Mesenteric fat pad (tissue), 1 donor: ENCODE data around the gene DNAJC1. TPM values are rescaled to one million over a fixed set of nuclear protein-coding genes. Genes with fewer than 3 reads are reported as not detected.

Source experiments
- total RNA-seq: library from RNA; stranded (reverse); fragmentation: NEBNext Ultra II Directional; extraction: Animal tissue kit (Norgen Biotek cat#: 25700); gene quantifications from one replicate; pipeline ENCODE4 v1.2.1, GENCODE V29; 2021
- donor health status: DM: yes; HTN: yes; CAD: no.

Gene DNAJC1
- total RNA-seq, 1 donor from 2014 or later = 28.2 TPM

Other genes with a start within 250 kb of the DNAJC1 start
- not detected for gene EBLN1, start 214.3 kb upstream of the DNAJC1 start, total RNA-seq